Measurements from ENCODE around the gene TULP1.

- TF ChIP-seq EZH2 (IDR thresholded peaks at IDR 0.05; ENCODE audit: insufficient read depth, low read length) (no peak), CTCF (IDR thresholded peaks at IDR 0.05; ENCODE audit: insufficient read depth, low read depth, low read length) (no peak)
Observed at GRCh38 chr6:35488517-35488862, 24.2 kb downstream of the TULP1 start.

Measured in astrocyte (in vitro differentiated cells and primary cell).